C4-2B (cell line): Measurements from ENCODE around the gene P2RY2.

Experiments used
- CTCF ChIP-seq: fragments of 450-650 bp; conservative IDR thresholded peaks from 2 replicates; pipeline ENCODE4 v1.5.1; 2017; ENCODE audit warnings: mild to moderate bottlenecking
- ZFX ChIP-seq: fragments of 450-650 bp; IDR thresholded peaks from 2 replicates; pipeline ENCODE4 v1.6.1; 2017

GRCh38 chr11:73221996-73222395, 3.9 kb downstream of the P2RY2 start:
- no peak for TF ChIP-seq CTCF
- TF ChIP-seq ZFX = no peak
